ENCODE results near the gene USP32.

The USP32 gene

DNA sequence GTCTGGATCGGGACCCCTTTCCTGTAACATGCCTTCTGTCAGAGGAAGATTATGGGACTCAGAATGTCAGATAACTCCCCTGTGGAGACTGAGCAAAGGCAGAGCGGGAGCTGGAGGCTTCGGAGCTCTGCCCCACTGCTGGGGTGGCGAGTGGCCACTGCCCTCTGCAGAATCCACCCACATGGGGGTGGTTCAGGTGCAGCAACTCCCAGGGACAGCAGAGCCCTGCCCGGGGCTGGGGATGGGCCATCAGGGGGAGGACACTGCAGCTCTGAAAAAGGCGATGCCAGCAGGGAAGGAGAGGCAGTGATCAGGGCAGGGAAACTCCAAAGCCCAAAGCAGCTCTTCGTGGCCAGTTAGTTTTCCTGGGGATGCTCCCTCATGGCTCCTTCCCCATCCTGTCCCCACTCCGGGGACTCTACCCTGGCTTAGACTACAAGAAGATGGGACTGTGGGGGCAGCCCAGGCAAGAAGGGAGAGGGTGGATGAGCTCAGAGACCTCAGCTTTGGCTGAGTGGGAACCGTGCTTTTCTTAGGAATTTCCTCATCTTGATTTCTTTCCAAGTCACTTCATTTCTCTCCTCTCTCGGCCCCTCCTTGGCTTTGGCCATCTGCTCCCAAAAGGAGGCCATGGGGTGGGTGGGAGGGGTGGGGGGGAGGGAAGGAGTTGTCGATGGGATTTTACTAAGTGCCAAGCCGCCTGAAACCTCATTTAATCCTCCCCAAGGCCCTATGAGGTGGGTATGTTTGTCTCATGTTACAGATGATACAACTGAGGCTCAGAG lies 238.1 kb downstream of the USP32 start:
- TF ChIP-seq, protein P1, sequence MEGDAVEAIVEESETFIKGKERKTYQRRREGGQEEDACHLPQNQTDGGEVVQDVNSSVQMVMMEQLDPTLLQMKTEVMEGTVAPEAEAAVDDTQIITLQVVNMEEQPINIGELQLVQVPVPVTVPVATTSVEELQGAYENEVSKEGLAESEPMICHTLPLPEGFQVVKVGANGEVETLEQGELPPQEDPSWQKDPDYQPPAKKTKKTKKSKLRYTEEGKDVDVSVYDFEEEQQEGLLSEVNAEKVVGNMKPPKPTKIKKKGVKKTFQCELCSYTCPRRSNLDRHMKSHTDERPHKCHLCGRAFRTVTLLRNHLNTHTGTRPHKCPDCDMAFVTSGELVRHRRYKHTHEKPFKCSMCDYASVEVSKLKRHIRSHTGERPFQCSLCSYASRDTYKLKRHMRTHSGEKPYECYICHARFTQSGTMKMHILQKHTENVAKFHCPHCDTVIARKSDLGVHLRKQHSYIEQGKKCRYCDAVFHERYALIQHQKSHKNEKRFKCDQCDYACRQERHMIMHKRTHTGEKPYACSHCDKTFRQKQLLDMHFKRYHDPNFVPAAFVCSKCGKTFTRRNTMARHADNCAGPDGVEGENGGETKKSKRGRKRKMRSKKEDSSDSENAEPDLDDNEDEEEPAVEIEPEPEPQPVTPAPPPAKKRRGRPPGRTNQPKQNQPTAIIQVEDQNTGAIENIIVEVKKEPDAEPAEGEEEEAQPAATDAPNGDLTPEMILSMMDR (IDR thresholded peaks at IDR 0.05; ENCODE audit: insufficient read depth, low read depth, low read length, missing control alignments) = no peak
- no peak for DNase-seq (ENCODE audit: low read depth)
- H3K4me3 ChIP-seq (ENCODE audit: low read length) = no peak overlapping the region

DNA sequence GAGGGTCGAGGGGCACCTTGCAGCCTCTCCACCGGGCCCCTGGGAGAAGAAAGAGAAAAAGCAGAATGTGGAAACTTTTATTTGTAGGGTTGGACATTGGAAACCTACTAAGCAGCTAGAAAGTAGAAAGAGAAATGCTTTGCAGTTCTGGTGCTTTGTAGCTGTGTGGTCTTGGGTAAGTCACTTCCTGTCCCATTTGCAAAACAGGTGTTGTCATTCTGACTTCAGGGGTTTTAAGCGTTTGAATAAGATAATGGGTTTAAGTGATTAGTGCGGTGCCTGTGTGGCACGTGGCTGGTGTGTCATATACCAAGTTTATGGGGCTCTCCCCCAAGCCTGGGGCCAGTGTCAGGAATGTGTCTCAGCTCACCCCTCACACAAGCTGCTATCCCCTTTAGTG lies 240.6 kb downstream of the USP32 start:
- peak; percentile 11 for DNase-seq (ENCODE audit: low read depth)
- H3K4me3 ChIP-seq (ENCODE audit: low read length) = no peak overlapping the region
- TF ChIP-seq, protein P1 (IDR thresholded peaks at IDR 0.05; ENCODE audit: insufficient read depth, low read depth, low read length, missing control alignments) = no peak

DNA sequence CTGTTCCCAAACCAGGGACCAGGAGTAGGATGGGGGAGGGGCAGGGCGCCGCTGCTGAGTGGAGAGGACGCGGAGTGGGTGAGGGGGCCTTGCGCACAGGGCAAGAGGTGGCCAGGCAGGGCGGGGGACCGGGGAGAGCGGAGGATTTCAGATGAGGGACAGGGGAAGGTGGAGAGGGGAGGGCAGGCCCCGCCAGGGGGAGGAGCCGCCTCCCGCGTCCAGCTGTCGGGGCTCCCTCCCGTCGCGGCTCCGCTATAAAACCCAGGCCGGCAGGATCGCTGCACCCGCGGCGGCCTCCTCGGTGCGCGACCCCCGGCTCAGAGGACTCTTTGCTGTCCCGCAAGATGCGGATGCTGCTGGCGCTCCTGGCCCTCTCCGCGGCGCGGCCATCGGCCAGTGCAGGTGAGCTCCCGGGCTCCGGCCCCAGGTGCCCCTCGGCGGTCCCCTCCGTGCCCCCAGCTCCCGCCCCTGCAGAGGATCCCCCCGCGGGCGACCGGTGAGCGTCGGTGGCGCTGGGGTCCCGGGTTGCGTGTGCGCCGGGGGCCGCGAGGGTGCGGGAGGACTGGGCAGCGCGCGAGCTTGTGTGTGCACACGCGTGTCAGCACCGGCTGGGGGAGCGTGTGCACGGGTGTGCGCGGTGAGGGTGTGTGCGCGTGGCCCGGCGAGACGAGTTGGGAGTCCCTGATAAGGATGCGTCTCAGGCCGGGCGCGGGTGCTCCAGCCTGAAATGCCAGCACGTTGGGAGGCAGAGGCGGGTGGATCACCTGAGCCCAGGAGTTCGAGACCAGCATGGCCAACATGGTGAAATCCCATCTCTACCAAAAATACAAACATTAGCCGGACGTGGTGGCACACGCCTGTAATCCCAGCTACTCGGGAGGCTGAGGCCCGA lies 242.0 kb downstream of the USP32 start, which contains the start of gene CA4:
Gene CA4, plus strand, starts transcription at position 283 of the 892 bp plus-strand sequence. Its CDS starts 62 bp downstream, at position 345.
- TF ChIP-seq, protein P1 (IDR thresholded peaks at IDR 0.05; ENCODE audit: insufficient read depth, low read depth, low read length, missing control alignments) = no peak
- DNase-seq (ENCODE audit: low read depth) = no peak
- H3K4me3 ChIP-seq (ENCODE audit: low read length) = no peak within 1 kb of the TSS

DNA sequence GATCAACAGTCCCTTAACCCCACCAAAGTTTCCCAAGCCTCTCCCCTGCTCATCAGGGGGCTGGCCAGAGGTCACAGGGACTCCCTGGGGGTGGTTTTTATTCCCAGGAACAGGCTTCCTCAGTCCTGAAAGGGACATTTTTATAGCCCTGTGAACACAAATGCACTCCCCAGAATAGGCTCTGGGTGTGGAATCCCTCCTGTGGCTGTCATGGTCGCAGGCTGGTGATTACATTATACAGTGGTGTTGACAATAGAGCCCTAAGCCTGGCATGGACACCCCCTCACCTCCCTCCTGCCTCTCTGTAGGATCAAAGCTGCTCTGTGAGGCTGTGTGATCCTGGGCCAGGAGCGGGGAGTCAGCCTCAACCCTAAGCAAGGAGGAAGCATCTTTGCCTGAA lies 243.6 kb downstream of the USP32 start:
- H3K4me3 ChIP-seq (ENCODE audit: low read length) = no peak overlapping the region
- no peak for DNase-seq (ENCODE audit: low read depth)
- TF ChIP-seq, protein P1 (IDR thresholded peaks at IDR 0.05; ENCODE audit: insufficient read depth, low read depth, low read length, missing control alignments) = no peak

DNA sequence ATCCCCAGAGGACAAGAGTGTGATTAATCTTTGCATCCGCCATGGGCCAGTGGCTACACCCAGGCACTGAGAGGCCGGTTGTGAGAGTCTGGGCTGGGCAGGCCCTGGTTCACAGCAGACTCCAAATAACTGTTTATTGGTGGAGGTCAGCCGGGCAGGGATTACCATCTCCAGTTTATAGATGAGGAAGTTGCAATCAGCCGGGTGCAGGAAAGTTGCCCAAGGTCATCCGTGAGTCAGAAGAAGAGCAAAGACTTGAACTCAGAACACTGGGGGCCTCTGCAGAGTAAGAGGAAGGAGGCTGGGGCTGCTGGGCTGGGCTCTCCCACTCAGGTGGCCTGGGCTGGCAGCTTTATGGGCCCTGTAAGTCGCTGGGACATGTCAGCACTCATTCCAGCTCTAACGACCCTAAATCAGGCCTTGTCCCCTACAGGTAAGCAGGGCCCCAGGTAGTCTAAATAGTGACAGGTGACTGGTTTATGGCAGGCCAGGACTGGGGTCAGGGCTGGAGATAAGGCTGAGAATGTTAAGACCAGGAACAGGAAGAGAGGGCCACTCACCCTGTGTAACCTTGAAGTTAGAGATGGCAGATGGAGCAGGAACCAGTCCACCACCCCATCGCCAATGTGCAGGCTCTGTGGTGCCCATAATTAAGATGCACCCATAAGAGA lies 244.2 kb downstream of the USP32 start:
- no peak for DNase-seq (ENCODE audit: low read depth)
- TF ChIP-seq, protein P1 (IDR thresholded peaks at IDR 0.05; ENCODE audit: insufficient read depth, low read depth, low read length, missing control alignments) = no peak
- H3K4me3 ChIP-seq (ENCODE audit: low read length) = no peak overlapping the region

DNA sequence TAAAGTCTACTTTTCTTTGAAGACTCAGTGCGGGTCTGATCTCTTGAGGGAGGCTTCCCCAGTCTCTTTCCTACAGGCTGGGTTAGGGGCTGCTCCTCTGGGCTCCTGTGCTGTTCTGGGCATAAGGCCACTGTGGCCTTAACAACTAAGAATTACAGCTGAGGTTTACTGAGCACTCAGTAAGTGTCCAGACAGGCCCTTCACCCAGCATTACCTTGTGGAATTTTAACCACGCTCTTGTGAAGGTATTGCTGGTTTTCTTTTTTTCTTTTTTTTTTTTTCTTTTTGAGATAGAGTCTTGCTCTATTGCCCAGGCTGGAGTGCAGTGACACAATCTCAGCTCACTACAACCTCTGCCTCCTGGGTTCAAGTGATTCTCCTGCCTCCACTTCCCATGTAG lies 245.7 kb downstream of the USP32 start:
- TF ChIP-seq, protein P1 (IDR thresholded peaks at IDR 0.05; ENCODE audit: insufficient read depth, low read depth, low read length, missing control alignments) = no peak
- DNase-seq (ENCODE audit: low read depth) = no peak
- no peak overlapping the region for H3K4me3 ChIP-seq (ENCODE audit: low read length)
